H1 (cell line): ENCODE data around the gene WNT8B. TPM values are rescaled to one million over a fixed set of nuclear protein-coding genes. Genes with fewer than 3 reads are reported as not detected.

Experiments
- CBX5 ChIP-seq: fragments of 300-800, 300-1000 bp; sonication (generic); IDR thresholded peaks from 2 replicates; pipeline ENCODE4 v1.7.1; 2016; ENCODE audit warnings: antibody characterized with exemption, low read length, low read depth
- TAF1 ChIP-seq: IDR thresholded peaks from 2 replicates; pipeline ENCODE4 v1.6.1; 2011; ENCODE audit warnings: mild to moderate bottlenecking, low read depth, low read length
- polyA plus RNA-seq, 7 experiments: library from polyadenylated mRNA; depleted of rRNA in 3 of 7; stranded (reverse) in 5 of 7; unstranded in 2 of 7; fragments of >200 nt in 5 of 7; fragments of 200-250 nt in 2 of 7; gene quantifications; 1 replicate in 5 of 7; 2 replicates in 1 of 7; 4 replicates in 1 of 7; pipeline versions ENCODE4 v1.2.1 to v1.2.3, GENCODE V29; 2011 to 2013; ENCODE audit warnings: missing spikeins in 2 of 7, mixed read lengths in 2 of 7
- total RNA-seq: library from RNA; stranded (reverse); fragmentation: NEBNext Ultra II Directional; extraction: Animal tissue kit (Norgen Biotek cat#: 25700); gene quantifications from 2 replicates; pipeline ENCODE4 v1.2.1, GENCODE V29; 2021

Gene WNT8B
- total and polyA plus RNA-seq, 2 of the 8 experiments (the other 6 are each of a cell fraction or from before 2014, with no cell fraction given), result 0.20 to 0.67 TPM

DNA sequence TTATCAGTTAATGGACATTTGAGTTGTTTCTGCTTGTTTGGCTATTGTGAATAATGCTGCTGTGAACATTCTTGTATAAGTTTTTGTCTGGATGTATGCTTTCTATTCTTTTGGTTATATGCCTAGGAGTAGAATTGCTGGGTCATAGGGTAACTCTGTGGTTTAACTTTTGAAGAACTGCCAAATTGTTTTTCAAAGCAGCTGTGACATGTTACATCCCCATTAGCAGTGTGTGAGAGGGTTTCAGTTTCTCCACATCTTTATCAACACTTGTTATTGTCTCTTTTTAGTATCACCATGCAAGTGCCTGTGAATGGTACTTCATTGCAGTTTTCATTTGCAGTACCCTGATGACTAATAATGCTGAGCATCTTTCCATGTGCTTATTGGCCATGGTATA, 69.0 kb downstream of the WNT8B start (continued):
- no peak for TF ChIP-seq TAF1
- no peak for TF ChIP-seq CBX5

Other genes starting within 250 kb of the WNT8B start
- 19.3 and 19.4 TPM in 2 replicates for gene CHUK, start 233.4 kb upstream of the WNT8B start, total RNA-seq
- gene CHUK, start 233.4 kb upstream of the WNT8B start, polyA plus RNA-seq (2011; rRNA removed), result 3.0 and 5.9 TPM in 2 replicates
- gene CWF19L1, start 195.4 kb upstream of the WNT8B start, total RNA-seq, result 29.9 and 30.1 TPM in 2 replicates
- 8.2 and 11.1 TPM in 2 replicates for gene CWF19L1, start 195.4 kb upstream of the WNT8B start, polyA plus RNA-seq (2011; rRNA removed)
- gene BLOC1S2, start 176.3 kb upstream of the WNT8B start, total RNA-seq, result 46.5 and 50.6 TPM in 2 replicates
- 13.4 and 25.1 TPM in 2 replicates for gene BLOC1S2, start 176.3 kb upstream of the WNT8B start, polyA plus RNA-seq (2011; rRNA removed)
- 0.17 and 0.20 TPM in 2 replicates for gene PKD2L1, start 132.8 kb upstream of the WNT8B start, total RNA-seq
- 0.20 and 0.33 TPM in 2 replicates for gene PKD2L1, start 132.8 kb upstream of the WNT8B start, polyA plus RNA-seq (2011; rRNA removed)
- gene SCD, start 115.8 kb upstream of the WNT8B start, total RNA-seq, result 604 and 621 TPM in 2 replicates
- gene SCD, start 115.8 kb upstream of the WNT8B start, polyA plus RNA-seq (2011; rRNA removed), result 372 and 397 TPM in 2 replicates
- 3.0 and 4.1 TPM in 2 replicates for gene SEC31B, start 56.9 kb downstream of the WNT8B start, total RNA-seq
- 5.3 and 5.6 TPM in 2 replicates for gene SEC31B, start 56.9 kb downstream of the WNT8B start, polyA plus RNA-seq (2011; rRNA removed)
- gene NDUFB8, start 66.9 kb downstream of the WNT8B start, total RNA-seq, result 175 and 189 TPM in 2 replicates
- gene NDUFB8, start 66.9 kb downstream of the WNT8B start, polyA plus RNA-seq (2011; rRNA removed), result 445 and 455 TPM in 2 replicates
- 59.7 and 62.8 TPM in 2 replicates for gene HIF1AN, start 72.9 kb downstream of the WNT8B start, total RNA-seq
- gene HIF1AN, start 72.9 kb downstream of the WNT8B start, polyA plus RNA-seq (2011; rRNA removed), result 10.9 TPM in 2 replicates